Measurements from ENCODE around the gene ATF7. TPM values are rescaled to one million over a fixed set of nuclear protein-coding genes. Genes with fewer than 3 reads are reported as not detected.
A peak's percentile ranks its signal among the peaks of the same experiment; 100 is the strongest.

Gene ATF7
- total RNA-seq, 5 donors from 2014 or later (not counting 1 experiment from before 2014, with no cell fraction given), result 18.9 to 29.6 (median 27.1) TPM

DNA sequence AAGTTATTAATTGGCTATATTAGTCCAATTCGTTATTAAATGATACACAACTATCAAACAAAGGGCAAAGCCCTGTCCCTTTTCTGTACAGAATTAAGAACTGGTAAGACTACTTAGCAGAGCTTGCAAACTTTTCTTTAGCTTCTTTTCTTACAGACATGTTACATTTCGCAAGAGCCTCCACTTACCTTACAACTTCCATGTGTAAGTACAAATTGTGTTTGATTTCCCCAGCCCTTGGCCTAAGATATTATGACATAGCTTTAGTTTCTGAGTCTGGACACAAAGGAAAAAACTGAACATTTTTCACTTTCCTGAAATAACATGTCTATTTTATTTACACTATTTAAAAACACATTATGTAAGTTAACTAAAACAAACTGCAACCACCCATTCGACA, 1.7 kb downstream of the ATF7 start:
- Mint-ChIP-seq H3K9me3 (no peaks in the 10 kb centered on the region), H3K36me3 (no peaks in the 10 kb centered on the region), H3K27me3 (no peaks in the 10 kb centered on the region), H3K4me3 (peak overlapping the region; percentile 92 to 98 (median 96)), H3K27ac (peak overlapping the region; percentile 95 to 99), H3K4me1 (peaks cover 44 to 55% (median 54%) of the 10 kb centered on the region in 3 donors)
- Histone ChIP-seq H3K36me3 (ENCODE audit: control insufficient read depth in 2 of 2, extremely low read depth in 1 of 2, insufficient read depth in 1 of 2, low read length in 1 of 2) (no peaks in the 10 kb centered on the region), H3K4me3 (ENCODE audit: control insufficient read depth in 1 of 2, extremely low read depth in 1 of 2, low read length in 1 of 2) (no peak overlapping the region), H3K27me3 (replicated peaks in 1 of 2; ENCODE audit: control insufficient read depth in 2 of 2, extremely low read depth in 1 of 2, insufficient read depth in 2 of 2, low read length in 1 of 2) (no peaks in the 10 kb centered on the region), H3K9me3 (no peaks in the 10 kb centered on the region), H3K27ac (ENCODE audit: low read length) (no peak overlapping the region), H3K4me1 (ENCODE audit: control insufficient read depth in 1 of 2, extremely low read depth in 1 of 2, insufficient read depth in 2 of 2, low read length in 2 of 2) (peaks cover 19 to 28% of the 10 kb centered on the region in 2 experiments)
- no peak for ATAC-seq (replicated peaks in 1 of 4)
- no peak for DNase-seq
- 75% methylated on average over 1 of the region's 3 CpGs for WGBS (ENCODE audit: insufficient coverage)
- POLR2A ChIA-PET, result interaction anchor here (0.5 to 0.8 kb wide), 3 partner anchors 34 to 873 kb away, joined by 3 to 5 read pairs (median 3); partner anchors contain the start of gene NCKAP1L (in 1 of the 2)
- CTCF ChIA-PET, result interaction anchor here (0.6 to 1.4 kb wide), 4 partner anchors 8 to 81 kb away, joined by 3 to 4 read pairs (median 3); partner anchors contain the start of gene ATP5MC2 (in 1 of the 2)

DNA sequence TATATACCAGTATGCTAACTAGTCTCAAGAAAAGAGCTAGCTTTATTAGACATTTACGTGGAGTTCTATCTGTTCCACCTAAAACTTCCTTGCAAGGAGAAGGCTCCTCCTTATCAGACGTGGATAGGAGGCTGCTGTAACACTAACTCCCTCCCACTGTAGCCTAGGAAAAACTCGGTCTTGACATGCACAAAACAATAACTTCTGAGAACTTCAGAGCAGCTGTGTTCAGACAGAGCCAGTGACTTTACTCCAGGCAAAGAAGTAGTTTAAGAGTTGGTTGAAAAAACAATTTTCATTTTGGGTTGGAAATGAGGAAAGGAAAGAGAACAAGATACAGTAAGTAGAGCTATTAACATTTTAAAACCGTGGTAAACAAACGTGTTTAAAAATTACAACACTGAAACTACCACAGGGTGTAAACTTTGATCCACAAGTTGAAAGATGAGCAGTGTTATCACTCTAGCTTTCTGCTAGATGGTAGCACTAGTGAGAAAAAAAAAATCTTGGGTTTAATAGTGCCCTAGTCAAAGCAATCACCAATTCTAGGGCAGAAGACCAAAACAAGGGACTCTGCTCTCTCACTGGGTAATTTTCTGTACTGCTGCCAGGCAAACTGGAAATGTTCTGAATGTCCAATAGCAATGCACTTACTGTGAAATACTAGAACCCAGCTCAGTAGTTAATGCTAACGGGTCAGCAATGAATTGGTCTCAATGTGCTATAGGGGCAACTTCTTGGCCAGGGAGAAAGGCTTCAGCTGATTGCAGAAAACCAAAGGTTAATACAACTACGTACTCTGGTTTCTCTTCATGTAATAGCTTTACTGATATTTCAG, 2.4 kb downstream of the ATF7 start:
- Histone ChIP-seq H3K36me3 (ENCODE audit: control insufficient read depth in 2 of 2, extremely low read depth in 1 of 2, insufficient read depth in 1 of 2, low read length in 1 of 2) (no peaks in the 10 kb centered on the region), H3K9me3 (no peaks in the 10 kb centered on the region), H3K27me3 (replicated peaks in 1 of 2; ENCODE audit: control insufficient read depth in 2 of 2, extremely low read depth in 1 of 2, insufficient read depth in 2 of 2, low read length in 1 of 2) (no peaks in the 10 kb centered on the region), H3K4me3 (ENCODE audit: control insufficient read depth in 1 of 2, extremely low read depth in 1 of 2, low read length in 1 of 2) (no peak overlapping the region), H3K4me1 (ENCODE audit: control insufficient read depth in 1 of 2, extremely low read depth in 1 of 2, insufficient read depth in 2 of 2, low read length in 2 of 2) (peaks cover 20 to 28% of the 10 kb centered on the region in 2 experiments), H3K27ac (ENCODE audit: low read length) (no peak overlapping the region)
- WGBS (ENCODE audit: insufficient coverage), result no CpG with 5 or more reads among the region's 7 CpGs
- Mint-ChIP-seq H3K9me3 (no peaks in the 10 kb centered on the region), H3K4me1 (peaks cover 45 to 59% (median 57%) of the 10 kb centered on the region in 3 donors), H3K27me3 (no peaks in the 10 kb centered on the region), H3K4me3 (peak overlapping the region; percentile 92 to 98 (median 96)), H3K36me3 (no peaks in the 10 kb centered on the region), H3K27ac (peak overlapping the region; percentile 69 to 99)
- ChIA-PET POLR2A (interaction anchor here (0.5 to 0.7 kb wide), 3 partner anchors 35 to 884 kb away, joined by 3 to 5 read pairs (median 3); no protein-coding TSS in a partner anchor), CTCF (interaction anchor here (0.6 to 1.4 kb wide), 7 partner anchors 7 to 1684 kb away, joined by 3 to 6 read pairs (median 3); partner anchors contain the start of gene ATP5MC2 (in 1 of the 2))
- ATAC-seq (replicated peaks in 1 of 4) (no peak), DNase-seq (no peak)

GRCh38 chr12:53622724-53623123, 3.5 kb downstream of the ATF7 start:
- peak overlapping the region in 1 of 2 donors; percentile 48 for H3K27ac Mint-ChIP-seq
- 84% methylated on average over 3 of the region's 5 CpGs for WGBS (ENCODE audit: insufficient coverage)
- DNase-seq (no peak), ATAC-seq (replicated peaks in 1 of 4) (no peak)
- no peak overlapping the region for H3K27ac ChIP-seq (ENCODE audit: low read length)
- H3K27me3 ChIP-seq (replicated peaks in 1 of 2; ENCODE audit: control insufficient read depth in 2 of 2, extremely low read depth in 1 of 2, insufficient read depth in 2 of 2, low read length in 1 of 2), result no peaks in the 10 kb centered on the region
- no peaks in the 10 kb centered on the region for H3K27me3 Mint-ChIP-seq
- no peaks in the 10 kb centered on the region for H3K9me3 Mint-ChIP-seq
- peak overlapping the region in 1 of 3 donors; percentile 92 for H3K4me3 Mint-ChIP-seq
- ChIA-PET CTCF (interaction anchor here (0.6 to 0.9 kb wide), 5 partner anchors 53 to 702 kb away, joined by 3 to 6 read pairs (median 3); partner anchors contain the start of genes ATP5MC2 (in 1 of the 2) and COPZ1 (in 1 of the 2)), POLR2A (no interaction called here)
- H3K36me3 ChIP-seq (ENCODE audit: control insufficient read depth in 2 of 2, extremely low read depth in 1 of 2, insufficient read depth in 1 of 2, low read length in 1 of 2), result no peaks in the 10 kb centered on the region
- no peaks in the 10 kb centered on the region for H3K9me3 ChIP-seq
- peaks cover 55 to 69% (median 68%) of the 10 kb centered on the region in 3 donors for H3K4me1 Mint-ChIP-seq
- H3K4me1 ChIP-seq (ENCODE audit: control insufficient read depth in 1 of 2, extremely low read depth in 1 of 2, insufficient read depth in 2 of 2, low read length in 2 of 2), result peaks cover 23 to 34% of the 10 kb centered on the region in 2 experiments
- peaks cover 2% of the 10 kb centered on the region for H3K36me3 Mint-ChIP-seq
- H3K4me3 ChIP-seq (ENCODE audit: control insufficient read depth in 1 of 2, extremely low read depth in 1 of 2, low read length in 1 of 2), result no peak overlapping the region

GRCh38 chr12:53618275-53618674, 7.9 kb downstream of the ATF7 start:
- H3K27me3 ChIP-seq (replicated peaks in 1 of 2; ENCODE audit: control insufficient read depth in 2 of 2, extremely low read depth in 1 of 2, insufficient read depth in 2 of 2, low read length in 1 of 2), result no peaks in the 10 kb centered on the region
- peak overlapping the region; percentile 71 for H3K27ac Mint-ChIP-seq
- no peak for ATAC-seq (replicated peaks in 1 of 4)
- peaks cover 8 to 12% of the 10 kb centered on the region in 2 experiments for H3K4me1 ChIP-seq (ENCODE audit: control insufficient read depth in 1 of 2, extremely low read depth in 1 of 2, insufficient read depth in 2 of 2, low read length in 2 of 2)
- peaks cover 22 to 38% (median 35%) of the 10 kb centered on the region in 3 donors for H3K4me1 Mint-ChIP-seq
- H3K4me3 Mint-ChIP-seq, result peak overlapping the region; percentile 75 to 79 (median 78)
- no peaks in the 10 kb centered on the region for H3K9me3 ChIP-seq
- no CpG with 5 or more reads among the region's 3 CpGs for WGBS (ENCODE audit: insufficient coverage)
- peaks cover 10% of the 10 kb centered on the region for H3K36me3 Mint-ChIP-seq
- H3K9me3 Mint-ChIP-seq, result no peaks in the 10 kb centered on the region
- H3K27ac ChIP-seq (ENCODE audit: low read length), result peak overlapping the region; percentile 5
- H3K27me3 Mint-ChIP-seq, result no peaks in the 10 kb centered on the region
- H3K4me3 ChIP-seq (ENCODE audit: control insufficient read depth in 1 of 2, extremely low read depth in 1 of 2, low read length in 1 of 2), result no peak overlapping the region
- POLR2A ChIA-PET, result interaction anchor here in 1 of 2 donors (0.7 kb wide), 2 partner anchors 70 to 539 kb away, joined by 6 to 7 read pairs; partner anchors contain the start of gene SPRYD3
- no peak for DNase-seq
- peaks cover 0 to 4% of the 10 kb centered on the region in 2 donors for H3K36me3 ChIP-seq (ENCODE audit: control insufficient read depth in 2 of 2, extremely low read depth in 1 of 2, insufficient read depth in 1 of 2, low read length in 1 of 2)
- CTCF ChIA-PET, result interaction anchor here (0.7 to 1.0 kb wide), 4 partner anchors 9 to 707 kb away, joined by 3 to 6 read pairs (median 4); partner anchors contain the start of gene COPZ1 (in 1 of the 2)

DNA sequence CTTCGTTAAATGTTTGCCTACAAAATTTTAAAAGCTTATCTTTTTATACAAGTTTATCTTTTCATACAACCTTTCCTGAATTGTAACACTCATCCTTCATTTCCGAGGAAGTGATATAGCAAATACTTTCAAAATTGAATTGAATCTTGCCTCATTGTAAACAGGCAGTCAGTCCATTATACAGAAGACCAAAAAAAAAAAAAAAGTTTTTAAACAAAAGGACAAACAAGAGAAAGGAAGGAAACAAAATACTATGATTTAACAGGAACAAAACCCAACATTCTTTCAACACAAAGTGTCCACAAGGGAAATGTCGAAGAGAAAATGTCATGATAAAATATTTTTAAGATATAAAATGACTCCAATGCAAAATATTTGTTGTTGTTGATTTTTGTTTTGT, 8.5 kb downstream of the ATF7 start:
- H3K27me3 Mint-ChIP-seq, result no peaks in the 10 kb centered on the region
- H3K27ac ChIP-seq (ENCODE audit: low read length), result no peak overlapping the region
- ATAC-seq (replicated peaks in 1 of 4) (no peak), DNase-seq (no peak)
- peak overlapping the region; percentile 71 for H3K27ac Mint-ChIP-seq
- CTCF ChIA-PET, result interaction anchor here (0.7 to 1.0 kb wide), 4 partner anchors 10 to 707 kb away, joined by 3 to 6 read pairs (median 4); partner anchors contain the start of gene COPZ1 (in 1 of the 2)
- H3K4me3 ChIP-seq (ENCODE audit: control insufficient read depth in 1 of 2, extremely low read depth in 1 of 2, low read length in 1 of 2), result no peak overlapping the region
- peaks cover 22 to 33% (median 29%) of the 10 kb centered on the region in 3 donors for H3K4me1 Mint-ChIP-seq
- H3K4me3 Mint-ChIP-seq, result peak overlapping the region; percentile 75 to 79 (median 78)
- no CpG with 5 or more reads among the region's 3 CpGs for WGBS (ENCODE audit: insufficient coverage)
- POLR2A ChIA-PET, result interaction anchor here (0.6 to 1.1 kb wide), 4 partner anchors 8 to 539 kb away, joined by 3 to 7 read pairs (median 5); partner anchors contain the start of genes ATF7 (in 1 of the 2) and SPRYD3 (in 1 of the 2)
- H3K36me3 Mint-ChIP-seq, result peaks cover 10% of the 10 kb centered on the region
- H3K36me3 ChIP-seq (ENCODE audit: control insufficient read depth in 2 of 2, extremely low read depth in 1 of 2, insufficient read depth in 1 of 2, low read length in 1 of 2), result peaks cover 0 to 4% of the 10 kb centered on the region in 2 donors
- H3K9me3 Mint-ChIP-seq, result no peaks in the 10 kb centered on the region
- H3K4me1 ChIP-seq (ENCODE audit: control insufficient read depth in 1 of 2, extremely low read depth in 1 of 2, insufficient read depth in 2 of 2, low read length in 2 of 2), result peaks cover 7 to 12% of the 10 kb centered on the region in 2 experiments
- H3K9me3 ChIP-seq, result no peaks in the 10 kb centered on the region
- no peaks in the 10 kb centered on the region for H3K27me3 ChIP-seq (replicated peaks in 1 of 2; ENCODE audit: control insufficient read depth in 2 of 2, extremely low read depth in 1 of 2, insufficient read depth in 2 of 2, low read length in 1 of 2)

- H3K9me3 ChIP-seq, result no peaks in the 10 kb centered on the region
- H3K4me1 ChIP-seq (ENCODE audit: control insufficient read depth in 1 of 2, extremely low read depth in 1 of 2, insufficient read depth in 2 of 2, low read length in 2 of 2), result peaks cover 7 to 12% of the 10 kb centered on the region in 2 experiments
- no peak overlapping the region for H3K27ac ChIP-seq (ENCODE audit: low read length)
- CTCF ChIA-PET, result interaction anchor here in 1 of 2 donors (0.7 to 1.4 kb wide), 2 partner anchors 7 to 1594 kb away, joined by 3 to 5 read pairs; no protein-coding TSS in a partner anchor
- Mint-ChIP-seq H3K36me3 (peaks cover 10% of the 10 kb centered on the region), H3K4me1 (peaks cover 22 to 31% (median 26%) of the 10 kb centered on the region in 3 donors), H3K27me3 (no peaks in the 10 kb centered on the region), H3K4me3 (no peak overlapping the region), H3K9me3 (no peaks in the 10 kb centered on the region), H3K27ac (peak overlapping the region in 1 of 2 donors; percentile 36)
- POLR2A ChIA-PET, result interaction anchor here (0.6 to 1.1 kb wide), 3 partner anchors 9 to 142 kb away, joined by 3 to 10 read pairs (median 4); partner anchors contain the start of gene ATF7 (in 1 of the 2)
- H3K27me3 ChIP-seq (replicated peaks in 1 of 2; ENCODE audit: control insufficient read depth in 2 of 2, extremely low read depth in 1 of 2, insufficient read depth in 2 of 2, low read length in 1 of 2), result no peaks in the 10 kb centered on the region
- ATAC-seq (replicated peaks in 1 of 4) (no peak), DNase-seq (no peak)
- WGBS (ENCODE audit: insufficient coverage), result no CpG with 5 or more reads among the region's 4 CpGs
- H3K4me3 ChIP-seq (ENCODE audit: control insufficient read depth in 1 of 2, extremely low read depth in 1 of 2, low read length in 1 of 2), result no peak overlapping the region
- H3K36me3 ChIP-seq (ENCODE audit: control insufficient read depth in 2 of 2, extremely low read depth in 1 of 2, insufficient read depth in 1 of 2, low read length in 1 of 2), result peaks cover 0 to 4% of the 10 kb centered on the region in 2 donors
Observed at GRCh38 chr12:53616950-53617349, 9.2 kb downstream of the ATF7 start.
